Measurements from ENCODE around the gene ACAT2. TPM values are rescaled to one million over a fixed set of nuclear protein-coding genes. Genes with fewer than 3 reads are reported as not detected.
"Not testable (repeated sequence)": the region's sequence is repeated elsewhere in the genome, so short reads cannot be mapped to it uniquely, and the experiment has no call there.

Gene ACAT2
- total and polyA plus RNA-seq, 5 donors = 4.7 to 7.9 (median 5.4) TPM

- DNase-seq; intact Hi-C loops (cut with DNase I); H3K4me3 ChIP-seq (ENCODE audit: low read length); H3K27ac ChIP-seq (ENCODE audit: low read length); H3K27me3 ChIP-seq (ENCODE audit: control insufficient read depth, insufficient read depth); H3K9me3 ChIP-seq (ENCODE audit: control insufficient read depth, low read length); ATAC-seq; H3K4me1 ChIP-seq (ENCODE audit: control insufficient read depth, insufficient read depth, low read length): not testable (repeated sequence)
- 96% methylated on average over 3 of the region's 3 CpGs for WGBS
Observed at GRCh38 chr6:159721981-159722380, 39.9 kb upstream of the ACAT2 start.

GRCh38 chr6:159722655-159723054, 39.2 kb upstream of the ACAT2 start:
- Histone ChIP-seq H3K27ac (ENCODE audit: low read length) (no peak overlapping the region), H3K9me3 (ENCODE audit: control insufficient read depth, low read length) (no peaks in the 10 kb centered on the region)
- intact Hi-C loops (cut with DNase I) = no loop called here

GRCh38 chr6:159723259-159723658, 38.6 kb upstream of the ACAT2 start:
- intact Hi-C loops (cut with DNase I) = no loop called here
- H3K9me3 ChIP-seq (ENCODE audit: control insufficient read depth, low read length) = no peaks in the 10 kb centered on the region
- H3K4me1 ChIP-seq (ENCODE audit: control insufficient read depth, insufficient read depth, low read length) = no peaks in the 10 kb centered on the region
- no peak overlapping the region for H3K4me3 ChIP-seq (ENCODE audit: low read length)
- ATAC-seq (no peak), DNase-seq (no peak)
- no peak overlapping the region for H3K27ac ChIP-seq (ENCODE audit: low read length)
- H3K27me3 ChIP-seq (ENCODE audit: control insufficient read depth, insufficient read depth) = no peaks in the 10 kb centered on the region
- WGBS = 97% methylated on average over 2 of the region's 2 CpGs

More at GRCh38 chr6:159722655-159723054, 39.2 kb upstream of the ACAT2 start:
- Histone ChIP-seq H3K4me1 (ENCODE audit: control insufficient read depth, insufficient read depth, low read length) (no peaks in the 10 kb centered on the region), H3K27me3 (ENCODE audit: control insufficient read depth, insufficient read depth) (no peaks in the 10 kb centered on the region), H3K4me3 (ENCODE audit: low read length) (no peak overlapping the region)
- ATAC-seq = no peak
- DNase-seq = no peak

GRCh38 chr6:159724778-159725177, 37.1 kb upstream of the ACAT2 start:
- no peak for ATAC-seq
- Histone ChIP-seq H3K9me3 (ENCODE audit: control insufficient read depth, low read length) (no peaks in the 10 kb centered on the region), H3K27ac (ENCODE audit: low read length) (no peak overlapping the region), H3K4me3 (ENCODE audit: low read length) (no peak overlapping the region), H3K4me1 (ENCODE audit: control insufficient read depth, insufficient read depth, low read length) (peaks cover 2% of the 10 kb centered on the region), H3K27me3 (ENCODE audit: control insufficient read depth, insufficient read depth) (no peaks in the 10 kb centered on the region)
- 92% methylated on average over 4 of the region's 4 CpGs for WGBS
- no peak for DNase-seq
- intact Hi-C loops (cut with DNase I) = loop anchor here in 3 of 4 donors (5.0 kb wide), 2 partner anchors 32 to 63 kb away; partner anchors contain the start of genes SOD2 (in 3 of the 3) and TCP1 (in 1 of the 3)

- not testable (repeated sequence) for H3K27me3 ChIP-seq (ENCODE audit: control insufficient read depth, insufficient read depth); DNase-seq; ATAC-seq; H3K4me1 ChIP-seq (ENCODE audit: control insufficient read depth, insufficient read depth, low read length); H3K9me3 ChIP-seq (ENCODE audit: control insufficient read depth, low read length); H3K4me3 ChIP-seq (ENCODE audit: low read length); H3K27ac ChIP-seq (ENCODE audit: low read length)
- 96% methylated on average over 3 of the region's 3 CpGs for WGBS
- intact Hi-C loops (cut with DNase I) = loop anchor here in 3 of 4 donors (5.0 kb wide), 2 partner anchors 33 to 62 kb away; partner anchors contain the start of genes SOD2 (in 3 of the 3) and TCP1 (in 1 of the 3)
Observed at GRCh38 chr6:159725208-159725607, 36.6 kb upstream of the ACAT2 start.

- ATAC-seq (peak; percentile 30 to 43), DNase-seq (no peak)
- intact Hi-C loops (cut with DNase I) = loop anchor here in 3 of 4 donors (5.0 kb wide), 2 partner anchors 34 to 61 kb away; partner anchors contain the start of genes SOD2 (in 3 of the 3) and TCP1 (in 1 of the 3)
- peak overlapping the region; percentile 90 for H3K4me3 ChIP-seq (ENCODE audit: low read length)
- H3K9me3 ChIP-seq (ENCODE audit: control insufficient read depth, low read length) = no peaks in the 10 kb centered on the region
- WGBS = 1% methylated on average over 30 of the region's 30 CpGs
- H3K4me1 ChIP-seq (ENCODE audit: control insufficient read depth, insufficient read depth, low read length) = peaks cover 4% of the 10 kb centered on the region
- H3K27ac ChIP-seq (ENCODE audit: low read length) = peak overlapping the region; percentile 99
- no peaks in the 10 kb centered on the region for H3K27me3 ChIP-seq (ENCODE audit: control insufficient read depth, insufficient read depth)
Observed at GRCh38 chr6:159726255-159726917, 35.5 kb upstream of the ACAT2 start.

GRCh38 chr6:159726918-159727716, 34.7 kb upstream of the ACAT2 start, which contains the start of gene WTAP:
Gene WTAP (plus strand): TSS chr6:159727506. CDS start chr6:159736266, 8,760 bp downstream.
- H3K27ac ChIP-seq (ENCODE audit: low read length) = peak within 1 kb of the TSS; percentile 99
- intact Hi-C loops (cut with DNase I) = loop anchor here in 3 of 4 donors (5.0 kb wide), 2 partner anchors 35 to 60 kb away; partner anchors contain the start of genes SOD2 (in 3 of the 3) and TCP1 (in 1 of the 3)

GRCh38 chr6:159727717-159728445, 34.0 kb upstream of the ACAT2 start:
- ATAC-seq = peak; percentile 46 to 57
- Histone ChIP-seq H3K27me3 (ENCODE audit: control insufficient read depth, insufficient read depth) (no peaks in the 10 kb centered on the region), H3K27ac (ENCODE audit: low read length) (peak overlapping the region; percentile 96), H3K4me3 (ENCODE audit: low read length) (peak overlapping the region; percentile 90), H3K4me1 (ENCODE audit: control insufficient read depth, insufficient read depth, low read length) (peaks cover 4% of the 10 kb centered on the region), H3K9me3 (ENCODE audit: control insufficient read depth, low read length) (no peaks in the 10 kb centered on the region)
- intact Hi-C loops (cut with DNase I) = loop anchor here in 3 of 4 donors (5.0 kb wide), 2 partner anchors 36 to 59 kb away; partner anchors contain the start of genes SOD2 (in 3 of the 3) and TCP1 (in 1 of the 3)
- no peak for DNase-seq
- under 1% methylated on average over 44 of the region's 44 CpGs for WGBS

More at GRCh38 chr6:159726918-159727716, 34.7 kb upstream of the ACAT2 start, which contains the start of gene WTAP:
- Histone ChIP-seq H3K4me3 (ENCODE audit: low read length) (peak within 1 kb of the TSS; percentile 90), H3K27me3 (ENCODE audit: control insufficient read depth, insufficient read depth) (no peaks in the 10 kb centered on the region), H3K9me3 (ENCODE audit: control insufficient read depth, low read length) (no peaks in the 10 kb centered on the region), H3K4me1 (ENCODE audit: control insufficient read depth, insufficient read depth, low read length) (peaks cover 4% of the 10 kb centered on the region)
- under 1% methylated on average over 93 of the region's 93 CpGs for WGBS
- ATAC-seq (peak; percentile 97 to 98), DNase-seq (peak; percentile 94 to 98 (median 98))

GRCh38 chr6:159728531-159728964, 33.3 kb upstream of the ACAT2 start:
- ATAC-seq = no peak
- Histone ChIP-seq H3K4me3 (ENCODE audit: low read length) (peak overlapping the region; percentile 90), H3K27ac (ENCODE audit: low read length) (no peak overlapping the region), H3K4me1 (ENCODE audit: control insufficient read depth, insufficient read depth, low read length) (peaks cover 4% of the 10 kb centered on the region), H3K9me3 (ENCODE audit: control insufficient read depth, low read length) (no peaks in the 10 kb centered on the region), H3K27me3 (ENCODE audit: control insufficient read depth, insufficient read depth) (no peaks in the 10 kb centered on the region)
- WGBS = 1% methylated on average over 9 of the region's 9 CpGs
- no peak for DNase-seq
- intact Hi-C loops (cut with DNase I) = loop anchor here in 3 of 4 donors (5.0 kb wide), 2 partner anchors 36 to 59 kb away; partner anchors contain the start of genes SOD2 (in 3 of the 3) and TCP1 (in 1 of the 3)

Data from right cardiac atrium (tissue), 5 donors.